Thymus (tissue), 11 donors: ENCODE results near the gene P2RX2. TPM values are rescaled to one million over a fixed set of nuclear protein-coding genes. Genes with fewer than 3 reads are reported as not detected.

Experiments
- DNase-seq, 9 donors: peaks; one replicate each; pipeline ENCODE4 v3.0.0-alpha.2; 2013; ENCODE audit warnings: low spot score in 9 of 9, low read depth in 6 of 9, missing footprints in 1 of 9
- H3K27ac ChIP-seq, 2 donors: one replicate each; pipeline ENCODE4 v1.5.1; 2013; ENCODE audit warnings: control low read depth in 1 of 2, low read depth in 1 of 2, low read length in 1 of 2, mild to moderate bottlenecking in 1 of 2, moderate library complexity in 1 of 2
- H3K27me3 ChIP-seq, 2 donors: one replicate each; pipeline ENCODE4 v1.5.1; 2013; ENCODE audit warnings: low read length in 1 of 2; ENCODE audit not compliant: control insufficient read depth in 2 of 2, insufficient read depth in 1 of 2
- H3K36me3 ChIP-seq, 2 donors: one replicate each; pipeline ENCODE4 v1.5.1; 2013; ENCODE audit warnings: low read length in 1 of 2, mild to moderate bottlenecking in 1 of 2, moderate library complexity in 1 of 2; ENCODE audit not compliant: control insufficient read depth in 2 of 2, insufficient read depth in 2 of 2
- H3K4me1 ChIP-seq, 2 donors: one replicate each; pipeline ENCODE4 v1.5.1; 2013; ENCODE audit warnings: low read length in 2 of 2; ENCODE audit not compliant: control insufficient read depth in 2 of 2, insufficient read depth in 2 of 2
- H3K4me3 ChIP-seq, 2 donors: one replicate each; pipeline ENCODE4 v1.5.1; 2013; ENCODE audit warnings: low read length in 2 of 2, control low read depth in 1 of 2, mild to moderate bottlenecking in 1 of 2
- H3K9me3 ChIP-seq, 2 donors: one replicate each; pipeline ENCODE4 v1.5.1; 2013; ENCODE audit warnings: low read length in 1 of 2, mild to moderate bottlenecking in 1 of 2; ENCODE audit not compliant: control insufficient read depth in 2 of 2, insufficient read depth in 1 of 2
- WGBS: extraction: QIAGEN DNeasy Blood & Tissue Kit; methylation state at CpG from one replicate; pipeline ENCODE4 v1.1.7; 2013; 5-methylcytosine and 5-hydroxymethylcytosine counted together
- polyA plus RNA-seq: library from polyadenylated mRNA; stranded (reverse); fragments of 200-250 nt; gene quantifications from one replicate; pipeline ENCODE4 v1.2.3, GENCODE V29; 2013
- total RNA-seq: library from RNA; stranded (reverse); fragments of 120-200 nt; gene quantifications from one replicate; pipeline ENCODE4 v1.2.4, GENCODE V29; 2013
- donor health status: healthy.

The P2RX2 gene
- total and polyA plus RNA-seq, 2 donors = 0.66 to 2.5 TPM

DNA sequence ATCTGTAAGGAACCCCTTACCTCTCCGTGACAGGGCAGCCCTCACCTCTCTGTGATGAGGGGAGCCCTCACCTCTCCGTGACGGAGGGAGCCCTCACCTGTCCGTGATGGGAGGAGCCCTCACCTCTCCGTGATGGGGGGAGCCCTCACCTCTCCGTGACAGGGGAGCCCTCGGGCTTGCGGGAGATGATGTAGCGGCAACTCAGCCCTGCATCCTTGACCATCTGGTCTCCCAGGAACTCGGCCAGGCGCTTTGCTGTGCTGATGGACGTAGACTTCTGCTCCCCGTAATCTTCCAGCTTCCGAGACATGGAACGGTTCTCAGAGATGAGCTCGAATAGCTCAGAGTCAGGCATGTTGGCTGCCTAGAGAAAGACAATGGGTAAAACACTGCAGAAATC is 40.6 kb downstream of the P2RX2 start:
- Histone ChIP-seq H3K27ac (peak overlapping the region; percentile 20 to 75), H3K4me3 (no peak overlapping the region), H3K9me3 (no peaks in the 10 kb centered on the region), H3K36me3 (peaks cover 51 to 91% of the 10 kb centered on the region in 2 donors), H3K4me1 (peaks cover 36 to 70% of the 10 kb centered on the region in 2 donors), H3K27me3 (no peaks in the 10 kb centered on the region)
- DNase-seq = no peak
- 94% methylated on average over 16 of the region's 16 CpGs for WGBS

DNA sequence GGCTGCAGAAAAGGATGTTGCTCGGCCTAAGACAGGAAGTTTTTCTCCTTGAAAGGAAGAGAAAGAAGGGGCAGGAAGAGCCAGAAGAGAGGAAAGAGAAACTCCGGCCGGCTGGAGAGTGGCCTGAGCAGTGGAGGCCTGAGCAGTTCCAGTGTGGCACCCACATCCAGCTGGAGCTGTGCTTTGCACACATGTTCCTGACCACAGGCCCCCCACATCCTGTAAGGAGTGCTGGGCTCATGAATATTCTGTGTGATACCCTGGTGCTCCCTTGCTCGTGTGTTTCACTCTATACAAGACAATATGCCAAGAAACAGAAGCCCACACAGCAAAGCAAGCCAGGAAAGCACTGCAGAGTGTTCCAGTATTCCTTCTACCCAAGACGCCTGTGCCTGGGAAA is 41.5 kb downstream of the P2RX2 start:
- peak in 1 of 9 donors; percentile 54 for DNase-seq
- peaks cover 51 to 92% of the 10 kb centered on the region in 2 donors for H3K36me3 ChIP-seq
- H3K4me1 ChIP-seq = peaks cover 36 to 76% of the 10 kb centered on the region in 2 donors
- no peaks in the 10 kb centered on the region for H3K27me3 ChIP-seq
- WGBS = 30% methylated on average over 5 of the region's 5 CpGs
- H3K27ac ChIP-seq = peak overlapping the region in 1 of 2 donors; percentile 76
- no peak overlapping the region for H3K4me3 ChIP-seq
- H3K9me3 ChIP-seq = peaks cover 0 to under 1% of the 10 kb centered on the region in 2 donors

DNA sequence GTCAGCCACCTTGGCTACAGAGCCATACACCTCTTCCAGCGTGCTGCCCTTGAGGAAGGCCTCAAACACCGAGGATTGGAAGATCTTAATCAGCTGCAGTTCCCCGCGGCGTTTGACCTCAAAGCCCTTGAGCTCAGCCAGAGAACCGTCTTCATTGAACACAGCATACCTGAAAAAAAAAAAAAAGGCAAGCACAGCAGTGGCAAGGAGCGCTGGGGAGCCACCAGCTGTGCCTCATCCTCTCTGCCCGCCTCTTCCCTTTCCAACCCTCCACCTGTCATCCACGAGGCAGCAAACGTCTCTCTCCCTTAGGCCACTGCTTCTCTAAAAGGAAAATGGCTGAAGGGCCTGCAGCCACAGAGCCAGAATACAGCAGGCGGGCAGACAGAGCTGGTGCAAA is 42.4 kb downstream of the P2RX2 start:
- Histone ChIP-seq H3K4me3 (no peak overlapping the region), H3K27me3 (no peaks in the 10 kb centered on the region), H3K27ac (peak overlapping the region in 1 of 2 donors; percentile 76), H3K36me3 (peaks cover 60 to 95% of the 10 kb centered on the region in 2 donors), H3K4me1 (peaks cover 36 to 76% of the 10 kb centered on the region in 2 donors), H3K9me3 (peaks cover 0 to 3% of the 10 kb centered on the region in 2 donors)
- 16% methylated on average over 11 of the region's 11 CpGs for WGBS
- DNase-seq = peak in 2 of 9 donors; percentile 39 to 57

DNA sequence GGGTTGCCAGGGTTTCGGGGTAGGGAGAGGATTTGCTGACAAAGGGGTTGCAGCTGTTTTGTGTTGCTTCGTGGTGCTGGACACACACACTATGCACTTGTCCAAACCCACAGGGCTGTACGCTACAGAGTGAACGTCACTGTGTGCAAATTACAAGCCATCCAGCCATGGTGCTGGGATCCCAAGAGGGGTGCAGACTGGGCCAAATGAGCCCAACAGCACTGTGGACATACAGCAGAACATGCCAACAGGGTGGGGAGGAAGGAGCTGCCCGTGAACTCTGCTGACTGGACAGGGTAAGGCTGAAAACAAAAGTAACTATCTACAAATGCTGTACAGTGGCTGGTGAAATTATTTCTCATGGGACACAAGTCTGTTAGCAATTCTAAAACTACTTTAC is 43.4 kb downstream of the P2RX2 start:
- Histone ChIP-seq H3K4me3 (no peak overlapping the region), H3K36me3 (peaks cover 60 to 96% of the 10 kb centered on the region in 2 donors), H3K27me3 (no peaks in the 10 kb centered on the region), H3K9me3 (peaks cover 0 to 3% of the 10 kb centered on the region in 2 donors), H3K27ac (peak overlapping the region; percentile 36 to 76), H3K4me1 (peaks cover 36 to 76% of the 10 kb centered on the region in 2 donors)
- WGBS = 68% methylated on average over 5 of the region's 5 CpGs
- DNase-seq = no peak

DNA sequence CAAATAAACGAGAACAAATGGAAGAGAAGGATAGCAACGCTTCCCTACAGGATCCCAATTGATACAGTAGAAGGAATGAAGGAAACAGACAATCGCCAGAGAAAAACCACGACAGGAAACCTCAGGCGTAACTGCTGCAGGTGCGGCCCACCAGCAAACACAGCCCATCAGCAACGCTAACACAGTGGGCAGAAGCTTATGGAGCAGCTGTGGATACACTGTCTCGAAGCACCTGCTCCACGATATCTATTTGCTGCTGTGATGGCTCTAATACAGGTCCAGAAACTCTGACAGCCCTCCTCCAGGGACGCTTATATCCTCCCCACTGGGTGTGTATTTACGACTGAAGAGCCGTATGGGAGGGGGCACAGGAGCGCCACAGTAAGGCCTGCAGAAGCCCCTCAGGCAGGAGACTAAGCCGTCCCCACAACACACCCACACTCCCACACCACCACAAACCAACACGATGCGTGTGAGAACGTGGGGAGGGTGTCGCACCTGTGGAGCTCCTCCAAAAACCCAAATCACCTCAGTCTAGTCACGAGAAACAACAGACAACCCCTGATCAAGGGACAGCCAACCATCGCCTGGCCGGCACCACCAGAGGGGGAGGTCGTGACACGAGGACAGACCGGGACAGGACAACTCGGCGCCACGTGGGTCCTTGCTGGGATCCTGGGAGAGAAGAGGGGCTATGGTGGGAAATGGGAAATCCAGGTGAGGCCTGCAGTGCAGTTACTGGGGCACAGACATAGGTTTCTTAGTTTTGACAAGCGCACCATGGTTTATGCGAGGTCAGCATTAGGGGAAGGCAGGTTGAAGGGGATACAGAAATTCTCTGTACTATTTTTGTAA is 44.6 kb downstream of the P2RX2 start:
- 23% methylated on average over 29 of the region's 29 CpGs for WGBS
- peaks cover 62 to 96% of the 10 kb centered on the region in 2 donors for H3K36me3 ChIP-seq
- no peaks in the 10 kb centered on the region for H3K27me3 ChIP-seq
- H3K4me3 ChIP-seq = no peak overlapping the region
- peak in 2 of 9 donors; percentile 32 to 62 for DNase-seq
- H3K27ac ChIP-seq = peak overlapping the region; percentile 68 to 76
- H3K4me1 ChIP-seq = peaks cover 36 to 66% of the 10 kb centered on the region in 2 donors
- H3K9me3 ChIP-seq = peaks cover 0 to 3% of the 10 kb centered on the region in 2 donors

DNA sequence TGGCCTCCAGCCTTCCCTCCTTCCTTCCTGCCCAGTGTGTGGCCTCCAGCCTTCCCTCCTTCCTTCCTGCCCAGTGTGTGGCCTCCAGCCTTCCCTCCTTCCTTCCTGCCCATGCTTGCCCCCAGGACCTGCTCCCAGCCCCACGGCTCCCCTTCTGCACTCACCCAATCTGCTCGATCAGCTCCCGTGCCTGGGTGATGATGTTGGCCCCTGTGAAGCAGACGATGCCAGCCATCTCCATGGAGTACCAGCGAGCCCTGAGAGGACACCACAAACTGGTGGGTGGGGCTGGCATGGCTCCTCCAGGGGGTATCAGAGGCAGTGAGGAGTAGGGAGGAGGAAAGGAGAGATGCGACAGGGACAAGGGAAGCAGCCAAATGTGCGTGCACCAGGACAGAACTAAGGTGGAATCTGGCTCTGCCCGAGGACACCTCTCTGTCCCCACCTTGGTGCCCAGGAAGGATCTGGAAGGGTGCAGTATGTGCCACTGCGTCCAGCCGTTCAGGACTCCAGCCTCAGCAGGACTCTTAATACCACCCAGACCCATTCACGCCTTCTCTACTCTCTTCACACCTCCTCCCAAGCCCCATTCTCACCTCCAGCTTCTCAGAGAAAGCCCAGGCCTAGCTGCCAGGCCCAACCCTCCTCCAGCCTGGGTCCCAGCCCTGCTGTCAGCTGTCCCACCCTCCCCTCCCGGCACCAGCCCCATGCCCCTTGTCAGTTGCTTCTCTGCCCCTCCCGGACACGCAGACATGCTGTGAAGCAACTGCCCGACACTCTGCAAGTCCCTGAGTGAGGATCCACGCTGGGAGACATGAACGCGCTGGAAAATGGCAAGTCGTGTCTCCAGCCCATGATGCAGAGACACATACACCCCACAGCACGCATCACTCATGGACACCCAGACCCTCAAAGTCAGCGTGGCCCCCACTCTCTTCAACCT is 45.9 kb downstream of the P2RX2 start:
- Histone ChIP-seq H3K4me3 (no peak overlapping the region), H3K9me3 (peaks cover 0 to 3% of the 10 kb centered on the region in 2 donors), H3K27me3 (no peaks in the 10 kb centered on the region), H3K27ac (peak overlapping the region in 1 of 2 donors; percentile 63), H3K36me3 (peaks cover 63 to 96% of the 10 kb centered on the region in 2 donors), H3K4me1 (peaks cover 36 to 53% of the 10 kb centered on the region in 2 donors)
- WGBS = 87% methylated on average over 21 of the region's 21 CpGs
- DNase-seq = no peak

DNA sequence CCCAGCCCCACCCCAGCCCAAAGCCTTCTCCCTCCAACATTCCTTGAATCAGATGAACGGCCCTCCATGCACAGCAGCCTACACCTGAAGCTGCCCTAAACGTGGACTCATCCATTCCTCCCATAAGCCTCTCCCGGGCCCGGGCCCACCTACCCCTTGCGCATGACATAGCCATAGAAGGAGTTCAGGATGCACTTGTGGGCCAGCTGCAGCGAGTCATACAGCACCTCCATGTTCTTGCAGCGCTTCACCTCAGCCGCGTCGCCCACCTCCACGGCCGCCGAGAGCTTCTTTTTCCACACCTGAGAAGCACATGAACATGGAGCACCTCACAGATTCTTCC is 46.5 kb downstream of the P2RX2 start:
- H3K9me3 ChIP-seq = peaks cover 0 to 3% of the 10 kb centered on the region in 2 donors
- H3K27me3 ChIP-seq = no peaks in the 10 kb centered on the region
- peaks cover 32 to 46% of the 10 kb centered on the region in 2 donors for H3K4me1 ChIP-seq
- 98% methylated on average over 13 of the region's 13 CpGs for WGBS
- DNase-seq = no peak
- no peak overlapping the region for H3K4me3 ChIP-seq
- peaks cover 68 to 95% of the 10 kb centered on the region in 2 donors for H3K36me3 ChIP-seq
- H3K27ac ChIP-seq = no peak overlapping the region

DNA sequence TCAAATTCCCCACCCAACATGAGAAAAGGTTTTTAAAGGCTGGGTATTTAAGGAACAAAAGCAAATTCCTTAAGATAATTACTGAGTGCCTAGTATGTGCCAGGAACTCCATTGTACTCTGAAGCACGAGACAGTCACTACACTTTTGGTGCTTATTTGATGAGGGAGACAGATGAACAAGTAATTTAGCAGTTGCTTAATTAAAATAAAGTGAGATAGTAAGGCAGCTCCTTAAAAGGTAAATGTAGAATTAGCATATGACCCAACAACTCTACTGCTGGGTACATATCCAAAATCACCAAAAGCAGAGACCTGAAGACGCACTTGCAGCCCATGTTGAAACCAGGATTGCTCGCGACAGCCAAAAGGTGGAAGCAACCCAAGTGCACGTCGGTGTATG is 47.2 kb downstream of the P2RX2 start:
- 94% methylated on average over 6 of the region's 6 CpGs for WGBS
- peaks cover 0 to 3% of the 10 kb centered on the region in 2 donors for H3K9me3 ChIP-seq
- DNase-seq = no peak
- H3K4me3 ChIP-seq = no peak overlapping the region
- peaks cover 68 to 90% of the 10 kb centered on the region in 2 donors for H3K36me3 ChIP-seq
- no peak overlapping the region for H3K27ac ChIP-seq
- peaks cover 27 to 40% of the 10 kb centered on the region in 2 donors for H3K4me1 ChIP-seq
- no peaks in the 10 kb centered on the region for H3K27me3 ChIP-seq
